ENCODE data around the gene KCNJ5.

The KCNJ5 gene

GRCh38 chr11:128890543-128891368 lies at the start of gene KCNJ5:
Gene KCNJ5, plus strand, starts transcription at chr11:128891356. Its CDS starts 19,918 bp downstream, at chr11:128911274.
- peak within 1 kb of the TSS; percentile 45 for H3K4me3 ChIP-seq (ENCODE audit: low read depth, low read length)
- peak within 1 kb of the TSS; percentile 66 for H2AFZ ChIP-seq
- H3K36me3 ChIP-seq (ENCODE audit: control insufficient read depth, insufficient read depth, low read length): no peaks in the 10 kb centered on the region
- H3K79me2 ChIP-seq: no peaks in the 10 kb centered on the region
- no peaks in the 10 kb centered on the region for H3K9me3 ChIP-seq (ENCODE audit: control insufficient read depth, low read length)
- TF ChIP-seq, protein P1, sequence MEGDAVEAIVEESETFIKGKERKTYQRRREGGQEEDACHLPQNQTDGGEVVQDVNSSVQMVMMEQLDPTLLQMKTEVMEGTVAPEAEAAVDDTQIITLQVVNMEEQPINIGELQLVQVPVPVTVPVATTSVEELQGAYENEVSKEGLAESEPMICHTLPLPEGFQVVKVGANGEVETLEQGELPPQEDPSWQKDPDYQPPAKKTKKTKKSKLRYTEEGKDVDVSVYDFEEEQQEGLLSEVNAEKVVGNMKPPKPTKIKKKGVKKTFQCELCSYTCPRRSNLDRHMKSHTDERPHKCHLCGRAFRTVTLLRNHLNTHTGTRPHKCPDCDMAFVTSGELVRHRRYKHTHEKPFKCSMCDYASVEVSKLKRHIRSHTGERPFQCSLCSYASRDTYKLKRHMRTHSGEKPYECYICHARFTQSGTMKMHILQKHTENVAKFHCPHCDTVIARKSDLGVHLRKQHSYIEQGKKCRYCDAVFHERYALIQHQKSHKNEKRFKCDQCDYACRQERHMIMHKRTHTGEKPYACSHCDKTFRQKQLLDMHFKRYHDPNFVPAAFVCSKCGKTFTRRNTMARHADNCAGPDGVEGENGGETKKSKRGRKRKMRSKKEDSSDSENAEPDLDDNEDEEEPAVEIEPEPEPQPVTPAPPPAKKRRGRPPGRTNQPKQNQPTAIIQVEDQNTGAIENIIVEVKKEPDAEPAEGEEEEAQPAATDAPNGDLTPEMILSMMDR (IDR thresholded peaks at IDR 0.05): no peak
- peaks cover 6% of the 10 kb centered on the region for H3K4me1 ChIP-seq
- H3K27ac ChIP-seq: no peak within 1 kb of the TSS
- no peak within 1 kb of the TSS for H3K9ac ChIP-seq
- H3K4me2 ChIP-seq (ENCODE audit: low read length): peak within 1 kb of the TSS; percentile 69
- no peaks in the 10 kb centered on the region for H3K27me3 ChIP-seq (ENCODE audit: control insufficient read depth, insufficient read depth, low read length)

GRCh38 chr11:128841461-128842072 lies 49.6 kb upstream of the KCNJ5 start:
- no peaks in the 10 kb centered on the region for H3K79me2 ChIP-seq
- no peak overlapping the region for H2AFZ ChIP-seq
- H3K27ac ChIP-seq: no peak overlapping the region
- TF ChIP-seq, protein P1 (IDR thresholded peaks at IDR 0.05): no peak
- H3K9ac ChIP-seq: no peak overlapping the region
- no peaks in the 10 kb centered on the region for H3K9me3 ChIP-seq (ENCODE audit: control insufficient read depth, low read length)
- no peak overlapping the region for H3K4me2 ChIP-seq (ENCODE audit: low read length)
- no peak overlapping the region for H3K4me3 ChIP-seq (ENCODE audit: low read depth, low read length)
- H3K36me3 ChIP-seq (ENCODE audit: control insufficient read depth, insufficient read depth, low read length): no peaks in the 10 kb centered on the region
- H3K27me3 ChIP-seq (ENCODE audit: control insufficient read depth, insufficient read depth, low read length): no peaks in the 10 kb centered on the region
- no peaks in the 10 kb centered on the region for H3K4me1 ChIP-seq

DNA sequence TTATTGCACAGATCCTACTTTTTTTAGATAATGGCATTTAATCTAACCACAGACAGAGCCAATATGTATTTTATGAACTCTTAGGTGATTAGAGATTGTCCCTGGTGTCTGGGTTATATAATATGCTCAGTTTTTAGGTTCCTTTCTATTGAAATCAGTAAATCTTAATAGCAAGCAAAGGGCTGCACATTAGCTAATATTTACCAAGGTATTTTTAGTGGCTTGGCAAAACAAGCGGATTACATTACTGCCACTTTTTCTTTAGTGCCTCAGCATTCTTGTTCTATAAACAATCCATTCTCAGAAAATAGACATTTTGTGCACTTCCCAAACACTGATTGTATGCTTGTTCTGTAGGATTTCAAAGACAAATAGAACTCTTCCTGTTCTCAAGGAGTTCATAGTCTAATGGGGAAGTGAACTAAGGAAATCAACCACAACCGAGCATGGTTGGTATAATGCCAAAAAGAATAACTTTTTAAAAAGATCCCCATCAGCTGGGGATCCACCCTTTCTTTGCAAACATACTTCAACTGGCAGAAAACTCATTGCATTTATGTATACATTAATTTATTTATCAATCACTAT lies 47.9 kb upstream of the KCNJ5 start:
- no peaks in the 10 kb centered on the region for H3K79me2 ChIP-seq
- no peak overlapping the region for H3K9ac ChIP-seq
- no peak overlapping the region for H3K4me2 ChIP-seq (ENCODE audit: low read length)
- H3K4me1 ChIP-seq: no peaks in the 10 kb centered on the region
- H3K9me3 ChIP-seq (ENCODE audit: control insufficient read depth, low read length): no peaks in the 10 kb centered on the region
- no peaks in the 10 kb centered on the region for H3K27me3 ChIP-seq (ENCODE audit: control insufficient read depth, insufficient read depth, low read length)
- no peak overlapping the region for H3K27ac ChIP-seq
- H3K36me3 ChIP-seq (ENCODE audit: control insufficient read depth, insufficient read depth, low read length): no peaks in the 10 kb centered on the region
- no peak overlapping the region for H3K4me3 ChIP-seq (ENCODE audit: low read depth, low read length)
- TF ChIP-seq, protein P1 (IDR thresholded peaks at IDR 0.05): no peak
- no peak overlapping the region for H2AFZ ChIP-seq

DNA sequence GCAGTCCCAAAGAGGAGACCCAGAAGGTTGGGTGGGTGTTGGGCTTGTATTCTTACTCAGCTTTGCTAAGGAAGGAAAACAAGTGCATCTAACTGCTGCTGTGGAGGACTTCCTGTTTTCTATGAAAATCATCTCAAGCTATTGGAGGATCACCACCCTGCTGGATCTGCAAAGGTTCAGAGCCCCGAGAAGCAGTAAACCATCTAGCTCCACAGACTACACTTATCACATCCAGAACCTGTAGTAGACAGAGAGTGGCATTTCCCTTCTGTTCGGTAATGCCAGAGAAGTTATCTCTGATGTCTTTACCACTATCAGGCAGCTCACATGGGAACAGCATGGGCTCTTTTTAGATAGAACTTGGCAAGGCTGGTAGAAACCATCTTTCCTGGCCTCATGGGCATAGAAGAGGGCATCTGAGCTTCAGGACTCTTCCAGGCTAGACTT lies 45.8 kb upstream of the KCNJ5 start:
- TF ChIP-seq, protein P1 (IDR thresholded peaks at IDR 0.05): no peak

More for the DNA sequence above, 45.8 kb upstream of the KCNJ5 start:
- no peaks in the 10 kb centered on the region for H3K79me2 ChIP-seq
- H3K4me3 ChIP-seq (ENCODE audit: low read depth, low read length): no peak overlapping the region
- no peaks in the 10 kb centered on the region for H3K9me3 ChIP-seq (ENCODE audit: control insufficient read depth, low read length)
- no peak overlapping the region for H3K4me2 ChIP-seq (ENCODE audit: low read length)
- no peak overlapping the region for H3K27ac ChIP-seq
- no peaks in the 10 kb centered on the region for H3K4me1 ChIP-seq
- H3K9ac ChIP-seq: no peak overlapping the region
- H3K36me3 ChIP-seq (ENCODE audit: control insufficient read depth, insufficient read depth, low read length): no peaks in the 10 kb centered on the region
- no peaks in the 10 kb centered on the region for H3K27me3 ChIP-seq (ENCODE audit: control insufficient read depth, insufficient read depth, low read length)
- H2AFZ ChIP-seq: no peak overlapping the region
